AG04449 (cell line): ENCODE data around the gene ARHGAP4.
A peak's percentile ranks its signal among the peaks of the same experiment; 100 is the strongest.

Experiments used
- CTCF ChIA-PET: fragments of 350-600 bp; formaldehyde crosslinking; extraction: SDS; loops from one replicate; lab custom pipeline; 2021; ENCODE audit warnings: antibody characterized with exemption; lab: Yijun Ruan, JAX
- POLR2A ChIA-PET: fragments of 400-600, 350-600 bp; formaldehyde crosslinking; extraction: SDS; loops from one replicate; lab custom pipeline; 2020; ENCODE audit warnings: antibody characterized with exemption, inconsistent platforms; lab: Yijun Ruan, JAX
- DNase-seq: peaks from one replicate; pipeline ENCODE4 v3.0.0-alpha.2; 2010; ENCODE audit warnings: low read depth, low spot score
- H3K4me3 ChIP-seq: 2 replicates; pipeline ENCODE4 v1.5.1; 2011; ENCODE audit warnings: low read depth, mild to moderate bottlenecking, control low read depth, low read length
- TF ChIP-seq, protein P1 (sequence below): IDR thresholded peaks from one replicate; pipeline ENCODE4 v1.5.1; 2011; ENCODE audit warnings: mild to moderate bottlenecking, moderate library complexity, low read length, control low read depth, inconsistent platforms; ENCODE audit not compliant: insufficient read depth; ENCODE audit errors: missing control alignments

ARHGAP4 gene

DNA sequence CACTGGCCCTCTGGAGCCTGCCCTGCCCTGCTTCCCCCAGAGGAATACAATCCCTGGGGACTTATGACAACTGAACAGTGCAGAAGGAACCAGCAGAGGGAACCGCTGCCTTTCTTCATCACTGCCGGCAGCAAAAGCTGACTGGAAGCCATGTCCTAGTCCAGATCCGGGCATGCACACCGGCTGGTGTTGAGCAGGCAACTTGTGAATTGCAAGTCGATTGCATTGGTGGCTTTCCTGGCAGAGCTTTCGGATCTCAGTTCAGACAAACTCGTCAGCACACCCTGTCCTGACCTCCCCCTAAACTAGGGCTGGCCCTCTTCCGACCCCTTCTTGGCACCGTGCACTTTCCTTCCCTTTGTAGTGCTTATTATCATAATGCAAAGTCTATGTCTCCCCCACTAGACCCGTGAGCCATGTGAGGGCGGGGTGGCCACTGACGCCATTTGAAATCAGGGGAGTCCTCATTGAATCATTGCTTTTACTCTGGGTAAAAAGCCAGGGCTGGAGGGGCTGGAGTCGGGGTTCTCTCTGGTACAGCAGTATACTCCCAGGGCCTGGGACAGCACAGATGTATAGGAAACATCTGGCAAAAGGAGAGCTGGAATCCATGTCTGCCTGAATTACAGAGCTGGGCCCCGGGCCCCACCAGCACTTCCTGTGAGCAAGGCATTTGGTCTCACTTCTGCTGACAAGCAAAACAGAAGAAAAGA lies 1.8 kb downstream of the ARHGAP4 start:
- no peak for DNase-seq
- no peak overlapping the region for H3K4me3 ChIP-seq
- POLR2A ChIA-PET, result interaction anchor here (1.0 kb wide), 1 partner anchor 130 kb away, joined by 4 read pairs; the partner anchor contains the start of genes IDH3G and SSR4

DNA sequence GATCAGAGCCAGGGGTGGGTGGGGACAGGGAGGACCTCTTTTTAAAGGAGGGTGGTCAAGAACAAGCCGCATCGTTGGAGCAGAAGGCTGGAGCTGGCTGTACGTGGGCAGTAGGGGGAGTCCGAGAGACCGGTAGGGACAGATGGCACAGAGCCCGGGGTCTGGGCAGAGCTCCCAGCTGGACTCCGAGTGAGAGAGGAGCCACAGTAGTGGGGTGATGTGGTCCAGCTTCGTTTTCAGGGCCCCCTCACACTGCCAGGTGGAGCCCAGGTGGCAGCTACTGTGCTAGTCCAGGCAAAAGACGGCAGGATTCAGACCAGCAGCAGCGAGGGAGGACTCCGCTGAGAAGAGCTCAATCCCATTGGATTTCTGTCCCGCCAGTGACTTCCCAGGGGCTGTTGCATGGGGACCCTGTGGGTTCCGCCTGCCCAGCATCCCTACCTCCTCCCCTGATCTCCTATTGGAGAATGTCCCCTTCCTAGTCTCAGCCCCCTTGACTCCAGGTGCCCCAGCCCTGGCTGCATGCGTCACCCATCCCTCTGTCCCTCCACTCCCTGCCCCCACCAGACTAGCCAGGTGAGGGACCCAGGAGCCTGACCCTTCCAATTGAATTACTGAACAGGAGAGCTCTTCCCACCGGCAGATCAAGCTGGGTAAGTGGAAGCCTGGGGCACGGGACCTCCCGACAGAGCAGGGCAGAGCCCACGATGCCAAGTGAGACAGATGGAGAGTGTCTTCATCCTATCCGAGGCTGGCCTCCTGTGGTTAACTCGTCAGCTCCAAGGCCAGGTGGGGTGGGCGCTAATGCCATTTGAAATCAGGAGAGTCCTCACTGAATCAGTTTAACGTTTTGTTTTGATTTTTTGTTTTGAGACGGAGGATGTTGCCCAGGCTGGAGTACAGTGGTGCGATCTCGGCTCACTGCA lies 2.9 kb downstream of the ARHGAP4 start:
- no peak overlapping the region for H3K4me3 ChIP-seq
- POLR2A ChIA-PET, result no interaction called here
- CTCF ChIA-PET, result interaction anchor here (1.0 to 6.6 kb wide), 7 partner anchors 11 to 158 kb away, joined by 3 to 84 read pairs (median 4); partner anchors contain the start of gene RENBP
- TF ChIP-seq, protein P1, sequence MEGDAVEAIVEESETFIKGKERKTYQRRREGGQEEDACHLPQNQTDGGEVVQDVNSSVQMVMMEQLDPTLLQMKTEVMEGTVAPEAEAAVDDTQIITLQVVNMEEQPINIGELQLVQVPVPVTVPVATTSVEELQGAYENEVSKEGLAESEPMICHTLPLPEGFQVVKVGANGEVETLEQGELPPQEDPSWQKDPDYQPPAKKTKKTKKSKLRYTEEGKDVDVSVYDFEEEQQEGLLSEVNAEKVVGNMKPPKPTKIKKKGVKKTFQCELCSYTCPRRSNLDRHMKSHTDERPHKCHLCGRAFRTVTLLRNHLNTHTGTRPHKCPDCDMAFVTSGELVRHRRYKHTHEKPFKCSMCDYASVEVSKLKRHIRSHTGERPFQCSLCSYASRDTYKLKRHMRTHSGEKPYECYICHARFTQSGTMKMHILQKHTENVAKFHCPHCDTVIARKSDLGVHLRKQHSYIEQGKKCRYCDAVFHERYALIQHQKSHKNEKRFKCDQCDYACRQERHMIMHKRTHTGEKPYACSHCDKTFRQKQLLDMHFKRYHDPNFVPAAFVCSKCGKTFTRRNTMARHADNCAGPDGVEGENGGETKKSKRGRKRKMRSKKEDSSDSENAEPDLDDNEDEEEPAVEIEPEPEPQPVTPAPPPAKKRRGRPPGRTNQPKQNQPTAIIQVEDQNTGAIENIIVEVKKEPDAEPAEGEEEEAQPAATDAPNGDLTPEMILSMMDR, result peak; percentile 50
- no peak for DNase-seq

More for the DNA sequence above, 1.8 kb downstream of the ARHGAP4 start:
- TF ChIP-seq, protein P1, result no peak
- CTCF ChIA-PET, result interaction anchor here (2.8 to 6.6 kb wide), 4 partner anchors 13 to 161 kb away, joined by 7 to 84 read pairs (median 20); partner anchors contain the start of genes HCFC1, PLXNB3 and RENBP

DNA sequence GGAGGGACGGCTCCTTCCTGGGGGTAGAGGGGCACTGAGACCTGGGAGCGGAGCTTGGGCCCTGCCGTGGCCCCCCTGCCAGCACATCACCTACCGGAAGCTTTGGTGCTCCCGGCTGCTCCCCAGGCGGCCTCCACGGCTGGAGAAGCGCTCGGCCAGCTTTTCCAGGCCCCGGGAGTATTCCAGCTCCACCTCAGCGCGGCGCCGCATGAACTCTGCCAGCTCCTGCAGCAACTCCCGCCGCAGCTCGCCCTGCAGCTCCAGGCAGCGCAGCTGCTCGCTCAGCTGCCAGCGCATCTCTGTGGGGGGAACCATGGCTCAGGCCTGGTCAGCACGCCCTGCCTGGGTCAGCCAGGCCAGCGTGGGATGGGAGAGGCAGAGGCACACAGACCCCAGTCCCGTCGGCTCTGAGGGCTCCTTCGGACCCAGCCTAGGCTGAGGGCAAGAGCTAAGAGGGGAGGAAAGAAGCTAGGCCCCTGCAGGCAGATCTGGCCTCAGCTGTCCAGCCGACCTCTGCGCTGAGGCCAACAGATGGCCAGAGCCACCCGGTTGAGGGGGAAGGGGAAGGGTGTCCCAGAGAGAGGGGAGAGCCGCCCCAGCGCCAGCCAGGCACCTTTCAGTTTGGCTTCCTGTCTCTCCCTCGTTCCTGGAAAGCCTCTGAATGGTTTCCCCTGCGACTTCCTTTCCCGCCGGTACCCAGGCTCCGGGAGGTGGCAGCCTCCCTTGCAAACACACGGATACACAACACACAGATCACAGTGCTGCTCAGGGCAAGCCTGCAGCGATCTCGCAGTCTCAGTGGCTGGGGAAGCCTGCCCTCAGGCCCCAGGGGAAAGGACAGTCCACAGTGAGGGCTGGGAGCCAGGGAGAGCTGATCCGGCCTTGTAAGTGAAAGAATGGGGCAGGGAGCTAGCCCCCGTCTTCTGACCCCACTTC lies 4.3 kb downstream of the ARHGAP4 start:
- H3K4me3 ChIP-seq, result no peak overlapping the region
- TF ChIP-seq, protein P1, result no peak
- CTCF ChIA-PET, result interaction anchor here (1.2 to 6.6 kb wide), 6 partner anchors 11 to 156 kb away, joined by 3 to 84 read pairs (median 6); partner anchors contain the start of gene RENBP
- DNase-seq, result no peak
- POLR2A ChIA-PET, result no interaction called here

DNA sequence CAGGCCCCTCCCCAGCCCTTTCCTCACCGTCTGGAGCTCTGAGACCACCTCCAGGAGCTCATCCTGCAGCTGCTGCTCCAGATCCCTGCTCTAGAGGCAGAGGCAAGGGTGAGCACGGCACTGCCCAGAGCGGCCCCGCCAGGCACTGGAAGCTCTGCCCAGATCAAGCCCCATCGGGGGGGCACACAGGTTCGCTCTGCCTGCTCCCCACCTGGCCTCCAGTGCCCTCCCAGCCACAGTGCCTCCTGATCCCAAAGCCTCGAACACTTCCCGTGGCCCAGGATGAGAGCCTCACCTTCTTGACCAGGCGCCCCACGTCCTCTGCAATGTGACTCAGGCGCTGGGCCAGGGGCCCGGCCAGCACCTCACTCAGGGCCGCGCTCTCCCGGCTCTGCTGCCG lies 5.0 kb downstream of the ARHGAP4 start:
- TF ChIP-seq, protein P1, result no peak
- POLR2A ChIA-PET, result no interaction called here
- DNase-seq, result no peak
- CTCF ChIA-PET, result interaction anchor here (1.9 to 6.6 kb wide), 2 partner anchors 28 to 68 kb away, joined by 4 to 84 read pairs; partner anchors contain the start of gene RENBP
- no peak overlapping the region for H3K4me3 ChIP-seq

DNA sequence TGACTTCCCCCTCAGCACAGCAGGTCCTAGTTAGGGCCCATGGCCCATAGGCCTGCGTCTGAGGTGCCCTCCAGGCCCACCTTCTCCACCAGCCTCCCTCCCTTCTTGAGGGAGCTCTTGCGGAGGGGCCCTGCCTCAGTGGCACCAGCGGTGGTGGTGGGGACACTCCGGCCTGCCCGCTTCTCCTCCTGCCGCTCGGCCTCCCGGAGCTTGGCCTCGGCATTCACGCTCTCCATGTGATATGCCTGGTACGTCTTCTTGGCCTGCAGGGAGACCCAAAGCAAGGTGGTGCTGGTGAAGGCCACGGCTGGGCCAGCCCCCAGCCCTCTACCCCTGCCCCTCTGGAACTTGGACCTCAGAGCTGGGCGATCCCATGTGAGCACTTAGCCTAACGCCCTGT lies 5.5 kb downstream of the ARHGAP4 start:
- DNase-seq, result no peak
- ChIA-PET CTCF (interaction anchor here (1.9 kb wide), 1 partner anchor 68 kb away, joined by 4 read pairs; no protein-coding TSS in a partner anchor), POLR2A (no interaction called here)
- H3K4me3 ChIP-seq, result no peak overlapping the region
- TF ChIP-seq, protein P1, result no peak
